Stimulated activated CD4-positive, alpha-beta T cell treated with anti-CD3 and anti-CD28 coated beads, Interleukin-1b, Interleukin-23, amount 100 ng/mL, for 4 hours (primary cell): ENCODE data around the gene MRC1.
"Not testable (repeated sequence)": the region's sequence is repeated elsewhere in the genome, so short reads cannot be mapped to it uniquely, and the experiment has no call there.

Source experiments
- DNase-seq, 2 donors: peaks; one replicate each; pipeline ENCODE4 v3.0.0-alpha.2; 2020; ENCODE audit warnings: low read depth in 2 of 2

MRC1 gene

DNA sequence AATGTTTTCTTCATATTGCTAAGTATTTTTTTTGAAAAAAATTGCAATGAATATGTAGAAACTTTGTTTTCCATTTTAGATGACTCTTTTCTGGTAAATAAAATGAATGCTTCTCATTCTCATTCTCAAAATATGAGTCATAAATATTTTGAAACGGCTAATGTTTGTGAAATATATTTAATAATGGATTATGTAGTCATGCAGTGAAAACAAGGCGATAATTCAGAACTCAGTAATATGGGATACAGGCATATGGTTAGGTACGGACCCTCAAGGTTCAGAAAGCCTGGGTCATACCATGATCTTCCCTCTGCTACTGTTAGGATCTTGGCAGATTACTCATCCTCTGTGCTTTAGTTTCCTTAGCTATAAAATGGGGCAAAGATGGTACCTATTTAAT, 96.3 kb downstream of the MRC1 start:
- no peak for DNase-seq

DNA sequence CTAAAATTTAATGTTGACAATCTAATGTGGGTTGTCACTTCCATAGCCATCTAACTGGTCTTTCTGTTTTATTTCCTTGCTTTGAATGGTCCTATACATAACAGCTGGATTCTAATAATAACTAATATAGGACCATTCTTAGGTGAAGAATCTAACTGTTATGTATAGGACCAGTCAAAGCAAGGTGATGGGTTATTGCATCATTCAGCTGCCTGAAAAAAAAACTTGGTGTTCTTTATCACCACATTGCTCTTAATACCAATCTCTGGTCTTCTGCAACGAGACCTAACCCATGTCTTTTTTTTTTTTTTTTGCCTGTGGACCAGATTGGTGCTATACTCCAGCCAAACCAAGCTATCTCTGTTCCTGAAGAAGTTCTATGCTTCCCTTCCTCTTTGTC, 96.9 kb downstream of the MRC1 start:
- no peak for DNase-seq

DNA sequence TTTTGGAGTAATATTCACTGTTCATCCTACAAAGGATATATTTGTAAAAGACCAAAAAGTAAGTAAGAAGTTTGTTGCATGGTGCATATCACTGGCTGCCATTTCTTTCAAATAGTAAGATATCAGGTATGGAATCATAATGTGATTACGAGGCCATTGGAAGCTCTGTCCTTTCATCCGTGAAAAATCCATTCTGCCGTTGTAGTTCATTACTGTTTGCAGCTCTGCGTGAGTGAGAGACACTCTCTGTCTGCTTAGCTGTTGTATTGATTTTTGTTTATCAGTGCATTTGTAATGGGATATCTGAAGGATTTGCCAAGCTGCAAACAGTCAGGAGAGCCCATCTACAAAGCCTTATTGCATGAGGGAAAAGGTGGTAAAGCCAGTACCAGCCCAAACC, 98.5 kb downstream of the MRC1 start:
- no peak for DNase-seq

DNA sequence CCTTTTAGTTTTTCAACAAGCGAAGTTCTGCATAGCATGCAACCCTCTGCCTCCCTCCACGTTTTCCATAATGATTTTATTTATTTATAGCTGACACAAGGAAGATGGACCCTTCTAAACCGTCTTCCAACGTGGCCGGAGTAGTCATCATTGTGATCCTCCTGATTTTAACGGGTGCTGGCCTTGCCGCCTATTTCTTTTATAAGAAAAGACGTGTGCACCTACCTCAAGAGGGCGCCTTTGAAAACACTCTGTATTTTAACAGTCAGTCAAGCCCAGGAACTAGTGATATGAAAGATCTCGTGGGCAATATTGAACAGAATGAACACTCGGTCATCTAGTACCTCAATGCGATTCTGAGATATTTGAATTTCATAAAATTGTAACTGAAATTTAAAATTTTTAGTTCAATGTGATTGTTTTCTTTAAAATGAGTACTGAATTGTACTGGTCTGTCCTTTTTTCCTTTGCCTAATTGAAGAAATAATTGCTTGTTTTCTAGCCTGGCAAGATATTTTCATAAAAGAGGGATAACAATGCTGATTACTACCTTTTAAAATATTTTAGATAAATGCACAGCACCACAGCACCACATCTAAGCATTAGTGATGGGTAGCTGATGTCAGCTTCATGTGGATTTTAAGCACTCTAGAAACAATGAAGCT, 101.1 kb downstream of the MRC1 start:
- DNase-seq: no peak

DNA sequence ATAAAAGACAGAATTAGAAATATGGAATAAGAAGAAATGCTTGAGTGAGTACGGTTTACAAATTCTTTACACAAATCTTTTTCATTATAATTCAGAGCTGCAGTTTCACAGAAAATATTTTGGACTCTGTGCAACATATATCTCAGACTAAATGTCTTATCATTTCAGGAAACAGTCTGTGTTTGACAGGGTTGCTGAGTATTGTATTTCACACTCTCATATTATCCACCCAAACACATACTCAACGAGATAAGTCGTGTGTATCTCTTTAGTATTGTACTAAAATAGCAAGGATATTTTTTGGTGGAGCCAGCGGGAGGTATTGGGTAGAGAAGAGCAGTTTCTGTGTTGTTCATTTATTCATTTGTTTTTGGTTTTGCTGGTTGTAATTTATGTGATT, 103.6 kb downstream of the MRC1 start:
- no peak for DNase-seq

DNA sequence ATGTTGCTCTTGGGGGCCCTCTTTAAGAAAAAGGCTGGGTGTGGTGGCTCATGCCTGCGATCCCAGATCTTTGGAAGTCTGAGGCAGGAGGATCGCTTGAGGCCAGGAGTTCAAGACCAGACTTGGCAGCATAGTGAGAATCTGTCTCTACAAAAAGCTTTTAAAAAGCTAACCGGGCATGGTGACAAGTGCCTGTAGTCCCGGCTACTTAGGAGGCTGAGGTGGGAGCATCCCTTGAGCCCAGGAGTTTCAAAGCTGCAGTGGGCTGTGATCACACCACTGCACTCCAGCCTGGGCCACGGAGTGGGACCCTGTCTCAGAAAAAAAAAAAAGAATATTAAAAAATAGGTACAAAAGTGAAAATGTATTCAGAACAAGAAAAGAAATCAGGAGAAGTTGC, 104.5 kb downstream of the MRC1 start:
- DNase-seq: no peak

DNA sequence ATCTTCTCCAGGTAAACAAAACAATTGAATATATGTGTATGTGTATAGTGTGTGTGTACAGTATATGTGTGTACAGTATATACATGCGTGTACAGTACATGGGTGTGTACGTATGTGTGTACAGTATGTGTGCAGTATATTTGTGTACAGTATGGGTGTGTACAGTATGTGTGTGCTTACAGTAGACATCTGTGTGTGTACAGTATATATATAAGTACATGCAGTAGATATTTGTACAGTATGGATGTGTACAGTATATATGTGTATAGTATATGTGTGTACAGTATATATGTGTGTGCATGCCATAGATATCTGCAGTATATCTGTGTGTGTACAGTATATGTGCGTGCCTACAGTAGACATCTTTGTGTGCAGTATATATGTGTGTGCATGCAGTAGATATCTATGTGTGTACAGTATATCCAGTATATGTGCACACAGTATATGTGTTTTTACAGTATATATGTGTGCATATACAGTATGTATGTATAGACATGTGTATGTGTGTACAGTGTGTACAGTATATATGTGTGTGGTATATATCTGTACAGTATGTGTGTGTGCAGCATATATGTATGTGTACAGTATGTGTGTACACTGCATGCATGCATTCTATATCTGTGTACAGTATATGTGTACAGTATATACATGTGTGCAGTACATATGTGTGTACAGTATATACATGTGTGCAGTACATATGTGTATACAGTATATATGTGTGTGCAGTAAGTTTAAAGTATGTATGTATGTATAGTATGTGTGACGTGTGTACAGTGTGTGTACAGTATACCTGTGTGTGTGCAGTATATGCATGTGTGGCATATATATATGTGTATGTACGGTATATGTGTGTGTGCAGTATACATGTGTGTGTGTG, 105.3 kb downstream of the MRC1 start:
- no peak for DNase-seq

DNA sequence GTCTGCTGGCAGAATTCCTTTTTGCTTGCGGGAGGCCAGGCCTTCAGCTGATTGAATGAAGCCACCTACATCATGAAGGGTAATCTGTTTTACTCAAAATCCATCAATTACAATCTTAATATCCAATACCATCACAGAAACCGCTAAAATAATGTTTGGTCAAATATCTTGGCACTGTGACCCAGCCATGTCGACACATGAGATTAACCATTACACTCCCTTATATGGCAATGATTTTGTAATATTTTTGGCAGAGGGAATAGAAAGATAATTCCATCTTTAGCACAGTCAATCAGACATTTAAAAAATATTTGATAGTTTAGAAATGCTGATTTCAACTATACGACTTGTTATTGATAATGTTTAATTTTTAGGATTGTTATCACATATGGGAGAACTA, 106.0 kb downstream of the MRC1 start:
- no peak for DNase-seq

DNA sequence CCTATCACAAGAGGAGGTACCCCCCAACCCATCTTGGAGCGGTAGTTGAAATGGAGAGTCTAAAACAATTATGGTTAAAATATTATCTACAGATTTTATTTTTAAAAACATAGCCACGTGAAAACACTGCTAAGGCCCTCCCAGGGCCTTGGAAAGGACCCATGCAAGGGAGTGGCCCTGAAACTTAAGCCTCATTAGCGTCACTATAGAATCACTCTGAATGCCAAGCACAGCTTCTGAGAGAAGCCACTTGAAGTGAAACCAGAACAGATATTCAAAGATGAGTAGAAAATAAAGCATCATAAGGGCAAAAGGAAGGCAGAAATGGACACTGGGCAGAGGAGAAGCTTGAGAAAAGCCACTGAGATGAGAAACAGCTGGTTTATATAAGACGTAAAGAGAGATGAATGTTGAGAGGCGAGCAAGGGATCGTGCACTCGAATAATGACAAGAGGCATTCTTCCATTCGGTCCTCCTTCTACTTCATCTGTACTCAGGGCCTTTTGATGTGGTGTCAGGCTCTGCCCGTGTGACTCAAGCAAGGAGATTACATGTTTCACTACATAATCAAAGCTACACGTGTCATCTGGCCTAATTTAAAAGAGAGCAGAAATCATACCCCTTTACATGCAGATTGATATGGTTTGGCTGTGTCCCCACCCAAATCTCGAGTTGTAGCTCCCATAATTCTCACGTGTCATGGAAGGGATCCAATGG, 109.2 kb downstream of the MRC1 start:
- DNase-seq: no peak

DNA sequence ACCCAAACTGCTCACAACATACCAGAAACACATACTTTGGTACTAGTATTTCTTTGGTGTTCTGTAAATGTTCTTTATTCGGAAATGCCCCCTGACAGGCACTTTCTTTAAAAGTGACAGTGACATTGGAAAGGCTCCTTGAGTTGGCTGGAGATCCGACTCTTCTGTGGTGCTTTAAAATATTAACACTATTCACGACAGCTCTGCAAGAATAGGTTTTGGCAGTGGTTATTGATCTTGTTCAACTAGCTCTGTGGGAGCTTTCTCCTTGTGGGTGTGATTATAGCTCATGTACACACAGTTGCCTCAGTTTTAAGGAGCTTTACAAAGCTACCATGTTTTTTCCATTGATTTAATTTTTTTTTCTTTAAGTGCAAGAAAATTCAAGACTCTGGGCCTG, 112.2 kb downstream of the MRC1 start:
- no peak for DNase-seq

DNA sequence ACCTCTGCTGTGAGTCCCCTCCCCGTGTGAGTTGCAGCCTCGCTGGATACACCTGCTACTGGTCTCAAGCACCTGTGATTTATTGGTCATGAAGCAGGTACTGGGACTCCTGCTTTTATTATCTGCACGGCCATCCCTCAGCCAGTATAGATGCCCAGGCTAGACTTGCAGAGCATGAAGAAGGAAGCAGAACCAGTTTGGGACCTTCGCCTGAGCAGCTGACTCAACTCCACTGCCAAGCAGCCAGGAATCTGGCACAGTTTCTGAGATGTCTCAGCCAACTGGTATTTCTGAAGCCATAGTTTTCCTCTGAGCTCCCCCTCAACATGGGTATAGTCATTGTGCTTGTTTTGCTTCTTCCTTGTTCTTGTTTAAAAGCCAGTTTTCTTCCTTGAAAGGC, 114.6 kb downstream of the MRC1 start:
- DNase-seq: no peak

DNA sequence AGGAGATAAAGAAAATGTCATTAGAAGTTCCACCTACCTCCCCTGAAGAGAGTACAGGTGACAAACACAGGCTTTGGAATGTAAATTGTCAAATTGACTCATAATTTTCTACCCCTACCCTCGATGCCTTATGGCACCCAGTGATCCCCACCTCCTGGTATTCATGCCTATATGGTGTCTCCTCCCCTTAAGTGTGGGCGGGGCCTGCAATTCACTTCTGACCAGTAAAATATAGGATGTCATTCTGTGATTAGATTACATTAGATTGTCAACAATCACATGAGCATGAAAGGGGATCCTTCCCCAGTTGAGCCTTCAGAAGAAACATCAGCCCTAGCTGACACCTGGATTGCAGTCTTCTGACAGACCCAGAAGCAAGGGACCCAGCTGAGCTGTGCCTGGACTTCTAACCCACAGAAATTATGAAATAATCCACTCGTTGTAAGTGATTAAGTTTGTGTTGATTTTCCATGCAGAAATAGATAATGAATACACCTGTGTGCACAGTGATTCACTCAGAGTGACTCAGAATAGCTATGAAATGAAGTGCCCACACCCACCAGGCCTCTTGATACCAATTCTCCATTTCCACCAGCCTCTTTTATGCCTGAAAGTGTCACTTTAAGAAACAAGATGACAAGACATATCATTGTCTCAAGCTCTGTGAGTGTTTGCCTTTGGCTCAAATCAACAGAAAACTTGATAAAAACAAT, 134.0 kb downstream of the MRC1 start:
- DNase-seq: no peak

DNA sequence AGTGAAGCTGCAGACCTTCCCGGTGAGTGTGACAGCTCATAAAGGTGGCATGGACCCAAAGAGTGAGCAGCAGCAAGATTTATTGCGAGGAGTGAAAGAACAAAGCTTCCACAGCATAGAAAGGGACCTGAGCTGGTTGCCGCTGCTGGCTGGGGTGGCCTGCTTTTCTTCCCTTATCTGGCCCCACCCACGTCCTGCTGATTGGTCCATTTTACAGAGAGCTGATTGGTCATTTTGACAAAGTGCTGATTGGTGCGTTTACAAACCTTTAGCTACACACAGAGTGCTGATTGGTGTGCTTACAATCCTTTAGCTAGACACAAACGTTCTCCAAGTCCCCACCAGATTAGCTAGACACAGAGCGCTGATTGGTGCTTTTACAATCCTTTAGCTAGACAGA, 141.1 kb downstream of the MRC1 start:
- not testable (repeated sequence) for DNase-seq

DNA sequence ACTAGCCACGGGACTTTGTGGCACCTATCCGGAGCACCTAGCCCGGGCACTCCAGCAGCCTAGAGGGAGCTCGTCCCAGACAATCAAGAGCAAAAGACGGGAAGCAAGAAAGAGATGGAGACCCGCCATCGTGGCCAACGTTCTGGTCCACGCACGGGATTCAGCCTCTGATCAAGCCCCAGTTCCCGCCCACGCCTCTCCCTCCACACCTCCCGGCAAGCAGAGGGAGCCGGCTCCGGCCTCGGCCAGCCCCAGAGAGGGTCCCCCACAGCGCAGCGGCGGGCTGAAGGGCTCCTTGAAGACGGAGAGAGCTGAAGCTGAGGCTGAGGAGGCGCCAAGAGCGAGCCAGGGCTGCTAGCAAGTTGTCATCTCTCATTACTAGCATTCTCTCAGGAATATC, 141.6 kb downstream of the MRC1 start:
- DNase-seq: no peak

DNA sequence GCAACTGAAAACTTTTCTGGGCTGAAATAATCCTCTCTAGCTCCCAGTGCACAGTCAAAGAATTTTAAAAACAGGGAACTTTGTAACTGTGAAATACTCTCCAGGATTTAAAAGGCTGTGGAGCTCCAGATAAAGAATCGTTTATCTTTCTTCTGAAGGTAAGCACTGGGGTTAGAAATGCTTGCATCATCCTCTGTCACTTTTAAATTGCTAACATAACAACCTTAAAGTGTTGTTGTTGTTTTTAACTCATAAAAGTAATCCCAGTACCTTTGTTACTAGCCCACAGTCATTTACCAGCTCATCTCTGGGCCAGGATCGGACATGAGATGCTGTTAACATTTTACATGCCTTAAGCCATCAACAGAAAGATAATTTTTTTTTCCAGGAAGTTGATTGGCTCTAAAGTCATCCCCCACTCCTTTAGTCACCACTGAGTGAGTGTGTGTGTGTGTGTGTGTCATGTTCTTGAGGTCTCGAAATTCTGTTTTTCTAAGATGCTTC, 142.8 kb downstream of the MRC1 start, which contains the start of gene SLC39A12:
TSS of gene SLC39A12 (plus strand) at position 51 of the 504 bp plus-strand sequence. CDS start 1,359 bp downstream, outside the sequence.
- DNase-seq: no peak

DNA sequence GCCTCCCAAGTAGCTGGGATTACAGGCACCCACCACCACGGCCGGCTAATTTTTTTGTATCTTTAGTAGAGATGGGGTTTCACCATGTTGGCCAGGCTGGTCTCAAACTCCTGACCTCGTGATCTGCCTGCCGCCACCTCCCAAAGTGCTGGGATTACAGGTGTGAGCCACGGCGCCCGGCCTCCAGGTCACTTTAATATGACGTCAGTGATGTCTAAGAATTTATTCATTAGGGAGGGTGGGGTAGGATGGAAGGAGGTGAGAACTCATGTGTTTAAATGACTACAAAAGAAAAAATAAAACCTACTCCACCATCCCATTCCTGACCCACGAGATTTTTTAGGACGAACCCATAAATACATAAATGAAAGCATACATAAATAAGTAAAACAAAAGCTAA, 145.2 kb downstream of the MRC1 start:
- not testable (repeated sequence) for DNase-seq

DNA sequence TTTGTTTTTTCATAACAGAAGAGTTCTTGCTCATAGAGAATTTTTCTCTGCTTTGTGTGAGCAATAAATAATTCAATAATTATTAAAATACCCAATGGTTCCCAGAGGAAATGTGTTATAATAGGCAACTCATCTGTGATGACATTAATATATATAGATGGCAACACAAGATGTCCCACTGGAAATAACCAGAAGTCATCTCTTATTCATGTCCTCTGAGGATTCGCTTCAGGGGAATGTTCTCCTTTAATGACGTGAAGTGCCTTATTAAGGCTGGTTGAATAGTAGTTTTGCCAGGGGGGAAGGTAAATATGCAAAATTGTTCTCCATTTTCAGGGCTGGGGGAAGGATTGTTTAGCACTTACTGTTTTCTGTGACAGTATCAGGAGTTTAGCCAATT, 145.7 kb downstream of the MRC1 start:
- DNase-seq: no peak

DNA sequence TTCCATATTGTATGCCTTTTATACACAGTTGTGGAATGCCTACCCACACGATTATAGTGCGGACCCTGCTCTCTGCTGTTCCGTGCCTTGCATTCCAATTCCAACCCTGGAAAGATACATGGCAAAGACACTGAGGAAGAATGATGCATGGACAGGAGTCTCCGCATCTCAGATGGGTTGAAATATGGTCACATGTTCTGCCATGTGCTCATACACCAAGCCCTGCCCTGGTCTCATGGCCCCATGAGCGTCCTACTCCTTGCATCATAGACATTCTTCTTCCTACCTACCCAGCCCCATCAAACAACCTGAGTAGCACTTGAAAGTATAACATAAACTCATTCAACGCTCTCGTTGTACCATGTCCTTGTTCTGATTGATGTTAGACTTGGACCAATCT, 148.9 kb downstream of the MRC1 start:
- no peak for DNase-seq

DNA sequence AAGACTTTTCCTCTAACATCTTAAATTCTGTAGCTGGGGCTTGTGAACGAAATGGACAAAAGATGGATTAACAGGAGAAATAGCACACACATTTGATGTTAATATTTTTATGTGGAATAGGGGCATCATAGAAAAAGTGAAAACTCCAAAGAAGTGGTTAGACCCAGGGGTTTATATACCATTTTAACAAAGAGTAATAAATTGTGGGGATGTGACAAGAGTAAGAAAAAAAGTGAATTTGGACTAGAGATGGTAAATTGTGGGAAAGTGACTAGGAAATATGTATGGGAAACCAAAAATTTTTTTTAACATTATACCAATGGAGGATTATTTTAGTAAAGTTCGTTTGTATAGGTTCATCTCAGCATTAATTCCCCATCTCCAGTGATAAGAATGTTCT, 150.7 kb downstream of the MRC1 start:
- no peak for DNase-seq
